H1 (cell line): ENCODE measurements around the gene PBXIP1. TPM values are rescaled to one million over a fixed set of nuclear protein-coding genes. Genes with fewer than 3 reads are reported as not detected.

ENCODE experiments used
- CTCF ChIA-PET: fragments of 300-600 bp; sonication (Branson Sonifier 250); formaldehyde crosslinking; loops from one replicate; lab custom pipeline; 2021; ENCODE audit not compliant: partially characterized antibody; lab: Charles Lee
- POLR2A ChIA-PET: fragments of 300-600 bp; sonication (Branson Sonifier 250); formaldehyde crosslinking; loops from one replicate; lab custom pipeline; 2021; ENCODE audit warnings: inconsistent platforms; ENCODE audit not compliant: partially characterized antibody; lab: Charles Lee
- DNase-seq, 2 experiments: peaks; one replicate each; pipeline versions ENCODE4 v3.0.0 to v3.0.0-alpha.2; 2010 to 2022; ENCODE audit warnings: low spot score in 2 of 2, low read depth in 1 of 2, mixed read lengths in 1 of 2
- FAIRE-seq: peaks from 2 replicates; lab custom pipeline; 2011; peaks lifted over from hg19 to GRCh38; lab: Jason Lieb, UNC
- H2AFZ ChIP-seq: 2 replicates; pipeline ENCODE4 v1.8.1; 2012; ENCODE audit warnings: low read length, inconsistent platforms
- H2AK5ac ChIP-seq: 2 replicates; pipeline ENCODE4 v1.6.1; 2013; ENCODE audit warnings: low read depth, low read length
- H2BK120ac ChIP-seq: replicated peaks from 2 replicates; pipeline ENCODE3; 2013; ENCODE audit warnings: low read depth, low read length, inconsistent platforms
- H2BK12ac ChIP-seq: 2 replicates; pipeline ENCODE4 v1.6.1; 2013; ENCODE audit warnings: low read depth, low read length
- H2BK15ac ChIP-seq: 2 replicates; pipeline ENCODE4 v1.6.1; 2013; ENCODE audit warnings: low read length
- H2BK20ac ChIP-seq: 2 replicates; pipeline ENCODE4 v1.6.1; 2013; ENCODE audit warnings: low read length
- H2BK5ac ChIP-seq: 2 replicates; pipeline ENCODE4 v1.6.1; 2013; ENCODE audit warnings: low read depth, low read length
- H3K14ac ChIP-seq: 2 replicates; pipeline ENCODE4 v1.6.1; 2013; ENCODE audit warnings: inconsistent platforms; ENCODE audit not compliant: insufficient read length
- H3K18ac ChIP-seq: 2 replicates; pipeline ENCODE4 v1.6.1; 2013; ENCODE audit warnings: low read length; ENCODE audit errors: extremely low read depth
- H3K23ac ChIP-seq: 2 replicates; pipeline ENCODE4 v1.6.1; 2013; ENCODE audit warnings: inconsistent platforms; ENCODE audit not compliant: insufficient read length
- H3K23me2 ChIP-seq: 2 replicates; pipeline ENCODE4 v1.6.1; 2013; ENCODE audit warnings: low read depth, low read length
- H3K27ac ChIP-seq: 2 replicates; pipeline ENCODE4 v1.6.1; 2011; ENCODE audit warnings: low read depth, low read length, inconsistent platforms
- H3K27me3 ChIP-seq, 4 experiments: replicated peaks in 1 of 4; 1 replicate in 1 of 4; 2 replicates in 3 of 4; pipeline versions ENCODE4 v1.6.1 to v1.8.1; 2011 to 2013; ENCODE audit warnings: low read length in 3 of 4, mild to moderate bottlenecking in 3 of 4, inconsistent platforms in 2 of 4, mixed read lengths in 2 of 4, moderate library complexity in 1 of 4; ENCODE audit not compliant: control insufficient read depth in 3 of 4, insufficient read depth in 3 of 4; ENCODE audit errors: extremely low read depth in 1 of 4
- H3K36me3 ChIP-seq, 4 experiments: 2 replicates each; pipeline versions ENCODE4 v1.6.1 to v1.8.1; 2011 to 2013; ENCODE audit warnings: mild to moderate bottlenecking in 4 of 4, low read length in 3 of 4, moderate library complexity in 2 of 4, control low read depth in 1 of 4, inconsistent platforms in 1 of 4; ENCODE audit not compliant: insufficient read depth in 4 of 4, control insufficient read depth in 2 of 4
- H3K4ac ChIP-seq: replicated peaks from 2 replicates; pipeline ENCODE3; 2013; ENCODE audit warnings: low read length, low read depth, mixed read lengths, inconsistent platforms; ENCODE audit not compliant: insufficient read length
- H3K4me1 ChIP-seq, 4 experiments: replicated peaks in 1 of 4; 1 replicate in 1 of 4; 2 replicates in 3 of 4; pipeline versions ENCODE4 v1.6.1 to v1.8.1; 2011 to 2013; ENCODE audit warnings: low read length in 3 of 4, inconsistent platforms in 2 of 4, mixed read lengths in 1 of 4; ENCODE audit not compliant: insufficient read depth in 4 of 4, control insufficient read depth in 3 of 4
- H3K4me2 ChIP-seq, 2 experiments: 2 replicates each; pipeline versions ENCODE4 v1.6.1 to v1.8.1; 2011 to 2013; ENCODE audit warnings: low read depth in 2 of 2, low read length in 2 of 2, control low read depth in 1 of 2, inconsistent platforms in 1 of 2, mild to moderate bottlenecking in 1 of 2; ENCODE audit not compliant: insufficient read depth in 1 of 2
- H3K4me3 ChIP-seq, 4 experiments: fragments of 200-600, 300-600 bp in 1 of 4; sonication (generic), shearing (Covaris generic), sonication (Bioruptor Twin) in 1 of 4; 2 replicates each; pipeline versions ENCODE4 v1.5.1 to v1.8.1; 2011 to 2016; ENCODE audit warnings: low read length in 4 of 4, low read depth in 3 of 4, control low read depth in 2 of 4, inconsistent platforms in 2 of 4, mild to moderate bottlenecking in 2 of 4, mixed read lengths in 1 of 4, moderate library complexity in 1 of 4; ENCODE audit not compliant: insufficient read depth in 2 of 4; ENCODE audit errors: extremely low read depth in 1 of 4
- H3K56ac ChIP-seq: replicated peaks from 2 replicates; pipeline ENCODE3; 2013; ENCODE audit warnings: low read depth, mild to moderate bottlenecking, mixed read lengths, low read length, inconsistent platforms; ENCODE audit not compliant: insufficient read length
- H3K79me1 ChIP-seq: 2 replicates; pipeline ENCODE4 v1.6.1; 2013; ENCODE audit warnings: low read depth, low read length, control low read depth
- H3K79me2 ChIP-seq, 2 experiments: 2 replicates each; pipeline versions ENCODE4 v1.6.1 to v1.8.1; 2012 to 2013; ENCODE audit warnings: low read length in 2 of 2, mild to moderate bottlenecking in 2 of 2, inconsistent platforms in 1 of 2; ENCODE audit not compliant: insufficient read depth in 2 of 2, control insufficient read depth in 1 of 2
- H3K9ac ChIP-seq, 4 experiments: replicated peaks in 1 of 4; 1 replicate in 1 of 4; 2 replicates in 3 of 4; pipeline versions ENCODE4 v1.6.1 to v1.8.1; 2011 to 2013; ENCODE audit warnings: low read depth in 3 of 4, low read length in 3 of 4, control low read depth in 2 of 4, mild to moderate bottlenecking in 2 of 4, moderate library complexity in 2 of 4, inconsistent platforms in 1 of 4; ENCODE audit errors: extremely low read depth in 1 of 4
- H3K9me3 ChIP-seq, 2 experiments: 2 replicates each; pipeline versions ENCODE4 v1.6.1 to v1.8.1; 2012 to 2013; ENCODE audit warnings: mild to moderate bottlenecking in 2 of 2, moderate library complexity in 2 of 2, control low read depth in 1 of 2, inconsistent platforms in 1 of 2, low read depth in 1 of 2, low read length in 1 of 2, mixed read lengths in 1 of 2; ENCODE audit not compliant: insufficient read depth in 2 of 2
- H4K20me1 ChIP-seq, 2 experiments: replicated peaks in 1 of 2; 2 replicates each; pipeline versions ENCODE3 to v1.8.1; 2011 to 2013; ENCODE audit warnings: inconsistent platforms in 2 of 2, low read length in 2 of 2, mild to moderate bottlenecking in 1 of 2; ENCODE audit not compliant: insufficient read depth in 2 of 2, control insufficient read depth in 1 of 2
- H4K5ac ChIP-seq: 2 replicates; pipeline ENCODE4 v1.6.1; 2013; ENCODE audit warnings: low read length, low read depth, mixed read lengths, inconsistent platforms; ENCODE audit not compliant: insufficient read length
- H4K8ac ChIP-seq: 2 replicates; pipeline ENCODE4 v1.8.0; 2013; ENCODE audit warnings: mild to moderate bottlenecking, moderate library complexity, low read length, inconsistent platforms; ENCODE audit not compliant: insufficient read depth; ENCODE audit errors: extremely low read depth
- H4K91ac ChIP-seq: replicated peaks from 2 replicates; pipeline ENCODE3; 2013; ENCODE audit warnings: low read length, mixed read lengths, inconsistent platforms; ENCODE audit not compliant: insufficient read length
- EGR1 ChIP-seq: IDR thresholded peaks from 2 replicates; pipeline ENCODE4 v1.6.1; 2011; ENCODE audit warnings: low read depth, low read length, borderline replicate concordance
- HDAC6 ChIP-seq: IDR thresholded peaks from one replicate; pipeline ENCODE4 v1.7.1; 2012; ENCODE audit warnings: low read depth, mild to moderate bottlenecking, inconsistent platforms, low read length, moderate library complexity
- PHF8 ChIP-seq: fragments of 200-600 bp; sonication (generic); conservative IDR thresholded peaks from 2 replicates; pipeline ENCODE4 v1.7.1; 2012; ENCODE audit warnings: low read depth, mild to moderate bottlenecking, inconsistent platforms, low read length, moderate library complexity
- SAP30 ChIP-seq: fragments of 300-600 bp; sonication (generic); IDR thresholded peaks from 2 replicates; pipeline ENCODE4 v1.7.1; 2012; ENCODE audit warnings: low read length, moderate library complexity, mild to moderate bottlenecking, inconsistent platforms; ENCODE audit not compliant: insufficient read depth, insufficient replicate concordance
- SP1 ChIP-seq: IDR thresholded peaks from 2 replicates; pipeline ENCODE4 v1.6.1; 2011; ENCODE audit warnings: low read depth, low read length
- TAF1 ChIP-seq: IDR thresholded peaks from 2 replicates; pipeline ENCODE4 v1.6.1; 2011; ENCODE audit warnings: mild to moderate bottlenecking, low read depth, low read length
- TAF7 ChIP-seq: optimal IDR thresholded peaks from 2 replicates; pipeline ENCODE3; 2011; ENCODE audit warnings: low read depth, mild to moderate bottlenecking, inconsistent platforms, low read length, moderate library complexity, borderline replicate concordance
- TBP ChIP-seq: IDR thresholded peaks from 2 replicates; pipeline ENCODE4 v1.6.1; 2011; ENCODE audit warnings: low read depth, low read length, improper control_type of control experiment
- WGBS, 2 experiments: shearing (Covaris generic) in 1 of 2; methylation state at CpG; one replicate each; pipeline versions ENCODE4 v1.1.6 to v1.1.7; 2013 to 2015; ENCODE audit warnings: low lambda C conversion rate in 2 of 2, mixed read lengths in 2 of 2, inconsistent platforms in 1 of 2, low coverage in 1 of 2, missing lambda C conversion rate in 1 of 2; ENCODE audit not compliant: insufficient replicate concordance in 2 of 2, insufficient coverage in 1 of 2, insufficient read length in 1 of 2; ENCODE audit errors: extremely low coverage in 1 of 2, missing lambda C conversion rate in 1 of 2; 5-methylcytosine and 5-hydroxymethylcytosine counted together
- polyA plus RNA-seq, 7 experiments: library from polyadenylated mRNA; depleted of rRNA in 3 of 7; stranded (reverse) in 5 of 7; unstranded in 2 of 7; fragments of >200 nt in 5 of 7; fragments of 200-250 nt in 2 of 7; gene quantifications; 1 replicate in 5 of 7; 2 replicates in 1 of 7; 4 replicates in 1 of 7; pipeline versions ENCODE4 v1.2.1 to v1.2.3, GENCODE V29; 2011 to 2013; ENCODE audit warnings: missing spikeins in 2 of 7, mixed read lengths in 2 of 7
- total RNA-seq: library from RNA; stranded (reverse); fragmentation: NEBNext Ultra II Directional; extraction: Animal tissue kit (Norgen Biotek cat#: 25700); gene quantifications from 2 replicates; pipeline ENCODE4 v1.2.1, GENCODE V29; 2021

PBXIP1 gene
- total and polyA plus RNA-seq, 2 of the 8 experiments (the other 6 are each of a cell fraction or from before 2014, with no cell fraction given), result 12.0 to 19.8 TPM

- H4K91ac ChIP-seq, result peak overlapping the region; percentile 99
- peak overlapping the region; percentile 98; the same call in 1 of the 2 replicates for H2BK12ac ChIP-seq
- peak overlapping the region; percentile 76; the same call in 1 of the 2 replicates for H4K8ac ChIP-seq
- H3K4me1 ChIP-seq, result peaks cover 3 to 20% (median 16%) of the 10 kb centered on the region in 4 experiments
- no peak overlapping the region for H2BK120ac ChIP-seq
- peaks cover 4 to 9% (median 7%) of the 10 kb centered on the region in 4 experiments; a peak in 7 of 8 replicates for H3K36me3 ChIP-seq
- H4K5ac ChIP-seq, result peak overlapping the region; percentile 81
- FAIRE-seq, result no peak
- H3K4me2 ChIP-seq, result peak overlapping the region; percentile 78 to 94
- H2BK20ac ChIP-seq, result no peak overlapping the region
- H3K9ac ChIP-seq, result peak overlapping the region in 3 of 4 experiments; percentile 86 to 90 (median 87); a peak in 6 of 7 replicates
- no peak overlapping the region for H2AFZ ChIP-seq
- peaks cover 9% of the 10 kb centered on the region; the same call in 1 of the 2 replicates for H3K79me1 ChIP-seq
- peaks cover 25 to 57% of the 10 kb centered on the region in 2 experiments for H3K79me2 ChIP-seq
- no peaks in the 10 kb centered on the region for H3K9me3 ChIP-seq
- ChIA-PET POLR2A (interaction anchor here (0.6 to 42.8 kb wide), 22 partner anchors 8 to 233 kb away, joined by 3 to 702 read pairs (median 4); partner anchors contain the start of genes ADAM15, EFNA3, FLAD1 and LENEP), CTCF (interaction anchor here (1.0 to 20.6 kb wide), 8 partner anchors 10 to 136 kb away, joined by 3 to 334 read pairs (median 6); partner anchors contain the start of genes FLAD1, LENEP and PBXIP1)
- peaks cover 5 to 14% of the 10 kb centered on the region in 2 experiments for H4K20me1 ChIP-seq
- H3K23me2 ChIP-seq, result peaks cover 29% of the 10 kb centered on the region
- peak overlapping the region; percentile 82; the same call in 1 of the 2 replicates for H2AK5ac ChIP-seq
- peak overlapping the region; percentile 98 for H3K18ac ChIP-seq
- WGBS, 2 experiments, result 1% methylated on average over 35 of the region's 37 CpGs; no CpG with 5 or more reads in 1 of the 2 experiments
- peak overlapping the region; percentile 42 for H3K4ac ChIP-seq
- peak; percentile 98 to 99 for DNase-seq
- H3K14ac ChIP-seq, result no peak overlapping the region
- peak overlapping the region; percentile 99 for H2BK5ac ChIP-seq
- peak overlapping the region; percentile 59 for H3K56ac ChIP-seq
- no peaks in the 10 kb centered on the region for H3K27me3 ChIP-seq
- H3K4me3 ChIP-seq, result peak overlapping the region; percentile 82 to 98 (median 91)
- H2BK15ac ChIP-seq, result peak overlapping the region; percentile 98; the same call in 1 of the 2 replicates
- no peak overlapping the region for H3K23ac ChIP-seq
- H3K27ac ChIP-seq, result peak overlapping the region; percentile 95
- peak; percentile 35 for TF ChIP-seq TAF7
- peak; percentile 87 for TF ChIP-seq SAP30
- TF ChIP-seq TBP, result peak; percentile 78
- no peak for TF ChIP-seq EGR1
- TF ChIP-seq TAF1, result peak; percentile 69; the same call in 1 of the 2 replicates
- TF ChIP-seq HDAC6, result no peak
- peak; percentile 46; the same call in 1 of the 2 replicates for TF ChIP-seq PHF8
- TF ChIP-seq SP1, result peak; percentile 44; the same call in 1 of the 2 replicates
Observed at GRCh38 chr1:154973344-154974101, 17.6 kb upstream of the PBXIP1 start.
